ENCODE data around the gene L1CAM. TPM values are rescaled to one million over a fixed set of nuclear protein-coding genes. Genes with fewer than 3 reads are reported as not detected.

L1CAM gene
- total RNA-seq, 5 donors from 2014 or later (not counting 1 experiment from before 2014, with no cell fraction given), result 1.4 to 6.0 (median 4.0) TPM

DNA sequence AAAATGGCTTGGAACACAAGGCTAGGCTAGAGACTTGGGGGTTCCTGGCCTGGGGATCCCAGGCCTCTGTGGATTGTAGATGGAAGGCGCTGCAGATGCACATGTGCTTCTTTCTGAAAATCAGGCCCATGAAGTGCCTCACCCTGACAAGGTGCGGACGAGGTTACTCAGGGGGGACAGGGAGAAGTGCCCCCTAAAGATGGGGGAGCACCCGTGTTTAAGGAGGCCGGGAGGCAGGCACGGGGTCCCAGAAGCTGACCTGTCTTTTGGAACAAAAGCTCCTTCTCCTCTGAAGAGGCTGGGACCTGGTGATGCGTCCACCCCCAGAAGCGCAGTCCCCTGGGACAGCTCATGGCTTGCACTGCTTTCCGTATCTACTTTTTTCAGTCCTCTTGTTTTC, 58.1 kb downstream of the L1CAM start:
- Mint-ChIP-seq H3K27me3 (peaks cover 5 to 13% of the 10 kb centered on the region in 2 donors), H3K27ac (peak overlapping the region; percentile 1 to 52), H3K4me1 (peaks cover 25 to 29% (median 28%) of the 10 kb centered on the region in 3 donors), H3K4me3 (peak overlapping the region in 2 of 3 donors; percentile 13 to 28), H3K36me3 (no peaks in the 10 kb centered on the region), H3K9me3 (no peaks in the 10 kb centered on the region)
- no CpG with 5 or more reads among the region's 9 CpGs for WGBS (ENCODE audit: insufficient coverage)
- H3K4me3 ChIP-seq (ENCODE audit: control insufficient read depth in 1 of 2, extremely low read depth in 1 of 2, low read length in 1 of 2), result no peak overlapping the region
- CTCF ChIA-PET, result no interaction called here
- POLR2A ChIA-PET, result no interaction called here
- peaks cover 2 to 40% of the 10 kb centered on the region in 2 experiments for H3K4me1 ChIP-seq (ENCODE audit: control insufficient read depth in 1 of 2, extremely low read depth in 1 of 2, insufficient read depth in 2 of 2, low read length in 2 of 2)
- ATAC-seq (replicated peaks in 1 of 4) (no peak), DNase-seq (no peak)
- H3K36me3 ChIP-seq (ENCODE audit: control insufficient read depth in 2 of 2, extremely low read depth in 1 of 2, insufficient read depth in 1 of 2, low read length in 1 of 2), result no peaks in the 10 kb centered on the region
- no peak overlapping the region for H3K27ac ChIP-seq (ENCODE audit: low read length)
- peaks cover 0 to 10% of the 10 kb centered on the region in 2 experiments for H3K27me3 ChIP-seq (replicated peaks in 1 of 2; ENCODE audit: control insufficient read depth in 2 of 2, extremely low read depth in 1 of 2, insufficient read depth in 2 of 2, low read length in 1 of 2)
- no peaks in the 10 kb centered on the region for H3K9me3 ChIP-seq

DNA sequence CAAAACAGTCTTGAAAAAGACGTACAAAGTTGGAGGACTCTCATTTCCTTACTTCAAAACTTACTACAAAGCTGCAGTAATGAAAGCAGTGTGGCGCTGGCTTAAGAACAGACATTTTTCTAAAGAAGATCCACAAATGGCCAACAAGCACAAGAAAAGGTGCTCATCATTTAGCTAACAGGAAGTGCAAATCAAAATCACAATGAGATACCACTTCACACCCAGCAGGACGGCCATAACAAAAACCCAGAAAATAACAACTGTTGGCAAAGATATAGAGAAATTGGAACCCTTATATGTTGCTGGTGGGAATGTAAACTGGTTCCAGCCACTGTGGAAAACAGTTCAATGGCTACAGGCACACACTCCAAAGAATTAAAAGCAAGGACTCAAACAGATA, 59.0 kb downstream of the L1CAM start:
- no peaks in the 10 kb centered on the region for H3K36me3 Mint-ChIP-seq
- ChIA-PET POLR2A (no interaction called here), CTCF (no interaction called here)
- WGBS (ENCODE audit: insufficient coverage), result no CpG with 5 or more reads among the region's 3 CpGs
- ATAC-seq (replicated peaks in 1 of 4), result no peak
- H3K4me3 Mint-ChIP-seq, result peak overlapping the region in 1 of 3 donors; percentile 13
- H3K36me3 ChIP-seq (ENCODE audit: control insufficient read depth in 2 of 2, extremely low read depth in 1 of 2, insufficient read depth in 1 of 2, low read length in 1 of 2), result no peaks in the 10 kb centered on the region
- H3K27me3 ChIP-seq (replicated peaks in 1 of 2; ENCODE audit: control insufficient read depth in 2 of 2, extremely low read depth in 1 of 2, insufficient read depth in 2 of 2, low read length in 1 of 2), result peaks cover 0 to 10% of the 10 kb centered on the region in 2 experiments
- no peak for DNase-seq
- H3K4me1 Mint-ChIP-seq, result peaks cover 32 to 36% (median 33%) of the 10 kb centered on the region in 3 donors
- no peak overlapping the region for H3K27ac ChIP-seq (ENCODE audit: low read length)
- no peak overlapping the region for H3K4me3 ChIP-seq (ENCODE audit: control insufficient read depth in 1 of 2, extremely low read depth in 1 of 2, low read length in 1 of 2)
- H3K9me3 ChIP-seq, result no peaks in the 10 kb centered on the region
- H3K27me3 Mint-ChIP-seq, result peaks cover 3 to 9% of the 10 kb centered on the region in 2 donors
- peaks cover 4 to 49% of the 10 kb centered on the region in 2 experiments for H3K4me1 ChIP-seq (ENCODE audit: control insufficient read depth in 1 of 2, extremely low read depth in 1 of 2, insufficient read depth in 2 of 2, low read length in 2 of 2)
- H3K27ac Mint-ChIP-seq, result peak overlapping the region; percentile 6 to 18
- H3K9me3 Mint-ChIP-seq, result no peaks in the 10 kb centered on the region

DNA sequence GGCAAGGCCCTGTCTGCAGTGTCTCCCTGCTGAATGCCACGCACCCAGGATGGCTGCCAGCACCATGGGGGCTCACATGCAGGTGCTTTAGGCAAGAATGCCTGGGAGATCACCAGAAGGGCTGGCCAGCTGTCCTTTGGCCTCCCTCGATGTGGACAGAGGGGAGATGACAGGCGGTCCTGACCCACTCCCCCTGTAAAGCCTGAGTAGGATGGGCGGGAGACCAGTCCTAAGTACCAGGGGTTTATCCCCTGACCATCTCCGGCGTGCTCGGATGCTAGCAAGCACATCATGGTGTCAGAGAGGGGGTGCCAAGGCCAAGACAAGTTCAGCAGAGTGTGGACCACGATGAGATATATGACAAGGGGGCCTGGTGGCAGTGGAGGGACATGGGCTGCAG, 60.9 kb downstream of the L1CAM start:
- peaks cover 3 to 9% of the 10 kb centered on the region in 2 donors for H3K27me3 Mint-ChIP-seq

DNA sequence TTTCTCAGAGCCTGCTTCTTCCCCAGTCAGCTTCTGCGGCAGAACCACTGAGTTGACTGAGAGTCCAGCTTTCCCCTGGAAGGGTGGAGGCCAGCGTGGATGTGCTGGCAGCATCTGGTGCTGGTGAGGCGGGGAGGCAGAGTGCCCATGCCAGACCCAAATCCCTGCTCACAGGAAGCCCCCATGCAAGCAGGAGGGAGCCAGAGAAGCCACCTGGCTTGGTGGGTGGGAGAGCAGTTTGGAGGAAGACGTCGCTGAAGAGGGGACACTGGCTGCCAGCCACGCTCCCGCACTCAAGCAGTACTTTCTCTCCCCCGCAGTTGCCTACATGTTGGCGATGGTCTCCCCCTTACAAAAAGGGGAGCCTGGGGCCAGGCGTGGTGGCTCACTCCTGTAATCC, 61.6 kb downstream of the L1CAM start:
- WGBS (ENCODE audit: insufficient coverage), result 94% methylated on average over 3 of the region's 10 CpGs
- Histone ChIP-seq H3K4me1 (ENCODE audit: control insufficient read depth in 1 of 2, extremely low read depth in 1 of 2, insufficient read depth in 2 of 2, low read length in 2 of 2) (peaks cover 15 to 70% of the 10 kb centered on the region in 2 experiments), H3K27ac (ENCODE audit: low read length) (no peak overlapping the region), H3K9me3 (no peaks in the 10 kb centered on the region), H3K27me3 (replicated peaks in 1 of 2; ENCODE audit: control insufficient read depth in 2 of 2, extremely low read depth in 1 of 2, insufficient read depth in 2 of 2, low read length in 1 of 2) (peaks cover 0 to 10% of the 10 kb centered on the region in 2 experiments), H3K36me3 (ENCODE audit: control insufficient read depth in 2 of 2, extremely low read depth in 1 of 2, insufficient read depth in 1 of 2, low read length in 1 of 2) (no peaks in the 10 kb centered on the region), H3K4me3 (ENCODE audit: control insufficient read depth in 1 of 2, extremely low read depth in 1 of 2, low read length in 1 of 2) (no peak overlapping the region)
- POLR2A ChIA-PET, result no interaction called here
- no peaks in the 10 kb centered on the region for H3K9me3 Mint-ChIP-seq
- H3K4me1 Mint-ChIP-seq, result peaks cover 47 to 54% (median 52%) of the 10 kb centered on the region in 3 donors
- H3K4me3 Mint-ChIP-seq, result no peak overlapping the region
- no peak for ATAC-seq (replicated peaks in 1 of 4)
- peak overlapping the region in 1 of 2 donors; percentile 28 for H3K27ac Mint-ChIP-seq
- DNase-seq, result no peak
- CTCF ChIA-PET, result no interaction called here
- H3K36me3 Mint-ChIP-seq, result no peaks in the 10 kb centered on the region
- H3K27me3 Mint-ChIP-seq, result peaks cover 3 to 9% of the 10 kb centered on the region in 2 donors

More for the DNA sequence above, 60.9 kb downstream of the L1CAM start:
- Mint-ChIP-seq H3K4me3 (no peak overlapping the region), H3K9me3 (no peaks in the 10 kb centered on the region), H3K4me1 (peaks cover 44 to 50% (median 48%) of the 10 kb centered on the region in 3 donors), H3K36me3 (no peaks in the 10 kb centered on the region), H3K27ac (no peak overlapping the region)
- no peaks in the 10 kb centered on the region for H3K36me3 ChIP-seq (ENCODE audit: control insufficient read depth in 2 of 2, extremely low read depth in 1 of 2, insufficient read depth in 1 of 2, low read length in 1 of 2)
- ATAC-seq (replicated peaks in 1 of 4) (no peak), DNase-seq (no peak)
- H3K4me1 ChIP-seq (ENCODE audit: control insufficient read depth in 1 of 2, extremely low read depth in 1 of 2, insufficient read depth in 2 of 2, low read length in 2 of 2), result peaks cover 13 to 64% of the 10 kb centered on the region in 2 experiments
- WGBS (ENCODE audit: insufficient coverage), result 71% methylated on average over 2 of the region's 8 CpGs
- ChIA-PET POLR2A (no interaction called here), CTCF (no interaction called here)
- no peak overlapping the region for H3K27ac ChIP-seq (ENCODE audit: low read length)
- no peaks in the 10 kb centered on the region for H3K9me3 ChIP-seq
- peaks cover 0 to 10% of the 10 kb centered on the region in 2 experiments for H3K27me3 ChIP-seq (replicated peaks in 1 of 2; ENCODE audit: control insufficient read depth in 2 of 2, extremely low read depth in 1 of 2, insufficient read depth in 2 of 2, low read length in 1 of 2)
- no peak overlapping the region for H3K4me3 ChIP-seq (ENCODE audit: control insufficient read depth in 1 of 2, extremely low read depth in 1 of 2, low read length in 1 of 2)

DNA sequence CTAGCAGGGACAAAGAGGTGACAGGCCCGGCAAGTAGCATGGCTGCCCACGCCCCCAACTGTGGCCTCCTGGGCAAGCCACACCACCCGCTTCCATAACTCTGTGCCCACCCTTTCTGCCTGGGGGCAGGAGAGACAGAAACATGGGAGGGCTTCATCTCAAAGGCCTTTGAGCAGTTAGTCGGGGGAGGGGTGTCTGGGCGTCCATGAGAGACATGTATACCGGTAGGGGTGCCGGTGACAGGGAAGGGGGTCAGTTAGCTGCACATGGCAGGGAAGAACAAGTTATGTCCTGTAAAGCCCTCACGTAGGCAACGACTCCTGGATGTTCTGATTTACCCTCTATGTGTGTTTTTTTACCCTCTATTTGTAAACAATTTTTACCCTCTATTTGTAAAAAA, 64.9 kb downstream of the L1CAM start:
- no peak for DNase-seq
- POLR2A ChIA-PET, result no interaction called here
- Mint-ChIP-seq H3K27me3 (no peaks in the 10 kb centered on the region), H3K4me1 (peaks cover 47 to 59% (median 59%) of the 10 kb centered on the region in 3 donors), H3K9me3 (no peaks in the 10 kb centered on the region), H3K27ac (peak overlapping the region; percentile 41 to 46), H3K36me3 (no peaks in the 10 kb centered on the region), H3K4me3 (peak overlapping the region in 2 of 3 donors; percentile 6 to 45)
- Histone ChIP-seq H3K4me1 (ENCODE audit: control insufficient read depth in 1 of 2, extremely low read depth in 1 of 2, insufficient read depth in 2 of 2, low read length in 2 of 2) (peaks cover 19 to 84% of the 10 kb centered on the region in 2 experiments), H3K4me3 (ENCODE audit: control insufficient read depth in 1 of 2, extremely low read depth in 1 of 2, low read length in 1 of 2) (no peak overlapping the region), H3K27ac (ENCODE audit: low read length) (peak overlapping the region; percentile 5), H3K36me3 (ENCODE audit: control insufficient read depth in 2 of 2, extremely low read depth in 1 of 2, insufficient read depth in 1 of 2, low read length in 1 of 2) (no peaks in the 10 kb centered on the region), H3K27me3 (replicated peaks in 1 of 2; ENCODE audit: control insufficient read depth in 2 of 2, extremely low read depth in 1 of 2, insufficient read depth in 2 of 2, low read length in 1 of 2) (peaks cover 0 to 6% of the 10 kb centered on the region in 2 experiments), H3K9me3 (no peaks in the 10 kb centered on the region)
- no peak for ATAC-seq (replicated peaks in 1 of 4)
- WGBS (ENCODE audit: insufficient coverage), result no CpG with 5 or more reads among the region's 9 CpGs
- CTCF ChIA-PET, result no interaction called here

DNA sequence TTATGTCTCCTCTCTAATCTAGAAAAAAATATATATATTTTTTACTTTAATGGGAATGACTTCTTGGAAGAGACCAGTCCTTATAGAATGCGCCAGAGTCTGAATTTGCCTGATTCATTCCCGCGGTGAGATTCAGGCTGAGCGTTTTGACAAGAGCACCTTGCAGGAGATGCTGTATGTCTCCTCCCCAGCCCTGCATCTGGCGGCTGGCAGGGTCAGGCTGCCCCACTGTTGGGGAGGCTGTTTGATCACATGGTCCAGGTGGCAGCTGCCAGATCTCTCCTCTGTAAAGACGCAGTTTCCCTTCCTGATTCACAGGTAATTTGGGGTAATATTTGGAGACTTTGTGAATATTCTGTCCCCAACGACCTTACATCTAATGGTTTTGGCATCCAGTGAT, 65.4 kb downstream of the L1CAM start:
- H3K27me3 Mint-ChIP-seq, result no peaks in the 10 kb centered on the region
- peak overlapping the region; percentile 41 to 46 for H3K27ac Mint-ChIP-seq
- ChIA-PET CTCF (interaction anchor here in 1 of 2 donors (1.6 kb wide), 1 partner anchor 13 kb away, joined by 3 read pairs; no protein-coding TSS in a partner anchor), POLR2A (interaction anchor here in 1 of 2 donors (0.6 kb wide), 1 partner anchor 139 kb away, joined by 3 read pairs; no protein-coding TSS in a partner anchor)
- H3K4me3 Mint-ChIP-seq, result peak overlapping the region in 2 of 3 donors; percentile 6 to 45
- H3K36me3 Mint-ChIP-seq, result no peaks in the 10 kb centered on the region
- ATAC-seq (replicated peaks in 1 of 4) (no peak), DNase-seq (no peak)
- Histone ChIP-seq H3K4me1 (ENCODE audit: control insufficient read depth in 1 of 2, extremely low read depth in 1 of 2, insufficient read depth in 2 of 2, low read length in 2 of 2) (peaks cover 19 to 85% of the 10 kb centered on the region in 2 experiments), H3K4me3 (ENCODE audit: control insufficient read depth in 1 of 2, extremely low read depth in 1 of 2, low read length in 1 of 2) (no peak overlapping the region), H3K27me3 (replicated peaks in 1 of 2; ENCODE audit: control insufficient read depth in 2 of 2, extremely low read depth in 1 of 2, insufficient read depth in 2 of 2, low read length in 1 of 2) (peaks cover 0 to 6% of the 10 kb centered on the region in 2 experiments), H3K9me3 (no peaks in the 10 kb centered on the region), H3K27ac (ENCODE audit: low read length) (no peak overlapping the region), H3K36me3 (ENCODE audit: control insufficient read depth in 2 of 2, extremely low read depth in 1 of 2, insufficient read depth in 1 of 2, low read length in 1 of 2) (no peaks in the 10 kb centered on the region)
- H3K9me3 Mint-ChIP-seq, result no peaks in the 10 kb centered on the region
- H3K4me1 Mint-ChIP-seq, result peaks cover 47 to 58% (median 57%) of the 10 kb centered on the region in 3 donors
- WGBS (ENCODE audit: insufficient coverage), result no CpG with 5 or more reads among the region's 7 CpGs

All from T-cell (primary cell).